GM19324 (cell line): ENCODE measurements around the gene SCAMP1.
"Not testable (repeated sequence)": the region's sequence is repeated elsewhere in the genome, so short reads cannot be mapped to it uniquely, and the experiment has no call there.

ENCODE experiments used
- ATAC-seq: cut with Tn5 transposase; IDR thresholded peaks from one replicate; pipeline ENCODE4 v1.9.1; 2021; ENCODE audit warnings: mild to moderate bottlenecking, moderate library complexity; ENCODE audit not compliant: unreplicated experiment, low FRiP score

The SCAMP1 gene

DNA sequence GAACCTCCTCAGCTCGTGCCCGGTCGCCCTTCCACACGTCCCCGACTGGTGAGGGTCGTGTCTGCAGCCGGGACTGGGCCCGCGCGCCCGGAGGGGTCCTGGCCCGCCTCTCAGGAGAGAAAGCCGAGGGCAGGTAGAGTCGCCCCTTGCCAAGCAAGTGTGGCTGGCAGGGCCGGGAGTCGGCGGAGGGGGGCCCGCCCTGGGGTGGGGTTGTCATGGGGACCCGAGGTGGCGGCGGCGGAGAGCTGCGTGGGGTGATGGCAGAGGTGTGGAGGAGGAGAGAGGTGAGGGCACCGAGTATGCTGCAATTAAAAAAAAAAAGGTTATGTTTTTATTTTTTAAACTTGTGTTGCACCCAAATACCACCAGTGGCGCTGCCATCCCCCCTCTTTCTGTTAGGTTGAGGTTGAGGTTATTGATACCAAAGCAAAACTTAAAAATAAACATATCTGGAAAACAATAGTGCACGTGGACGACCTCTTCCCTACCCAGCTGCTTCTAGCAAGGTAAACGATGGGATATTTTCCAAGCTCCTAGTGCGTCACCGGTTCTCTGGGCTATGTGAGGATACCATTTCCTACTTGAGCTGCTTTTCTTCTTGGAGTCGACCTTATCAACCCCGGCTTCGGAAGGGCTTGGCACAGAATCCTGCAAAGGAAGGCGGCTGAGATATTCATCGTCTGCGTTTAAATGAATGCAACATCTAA is 660 bp downstream of the SCAMP1 start:
- peak; percentile 46 for ATAC-seq

DNA sequence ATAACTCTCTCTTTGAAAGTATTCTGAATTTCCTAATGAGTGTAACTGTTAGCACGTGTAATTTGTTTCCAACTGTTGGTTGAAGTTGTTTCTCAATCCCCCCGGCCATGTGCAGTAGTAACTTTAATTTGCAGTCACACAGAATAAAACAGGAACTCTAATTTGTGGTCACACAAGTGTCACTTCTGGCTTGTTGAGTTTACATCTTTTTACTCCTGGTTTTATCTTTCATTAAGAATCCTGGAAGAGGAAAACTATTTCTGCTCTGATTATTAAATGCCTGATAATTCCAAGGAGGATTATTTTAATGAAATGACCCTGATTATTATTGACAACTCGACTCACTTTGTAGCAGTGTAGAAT is 1.2 kb downstream of the SCAMP1 start:
- ATAC-seq: no peak

DNA sequence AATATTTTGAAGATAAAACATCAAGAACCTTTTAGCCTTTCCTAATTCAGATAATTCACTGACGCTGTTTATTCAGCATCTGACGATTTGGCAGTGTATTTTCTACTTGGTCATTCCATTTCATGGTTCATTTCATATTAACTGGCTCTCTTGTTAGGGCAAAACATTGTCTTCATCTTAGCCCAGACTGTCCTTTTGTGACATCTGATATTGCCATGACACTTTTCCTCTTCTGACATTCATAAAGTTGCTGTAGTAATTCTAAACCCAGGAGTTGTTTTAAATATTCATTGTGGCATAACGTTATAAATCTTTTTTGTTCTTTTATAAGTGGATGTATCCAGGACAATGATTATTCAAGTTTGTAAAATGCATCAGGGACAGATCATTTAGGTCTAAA is 1.8 kb downstream of the SCAMP1 start:
- no peak for ATAC-seq

DNA sequence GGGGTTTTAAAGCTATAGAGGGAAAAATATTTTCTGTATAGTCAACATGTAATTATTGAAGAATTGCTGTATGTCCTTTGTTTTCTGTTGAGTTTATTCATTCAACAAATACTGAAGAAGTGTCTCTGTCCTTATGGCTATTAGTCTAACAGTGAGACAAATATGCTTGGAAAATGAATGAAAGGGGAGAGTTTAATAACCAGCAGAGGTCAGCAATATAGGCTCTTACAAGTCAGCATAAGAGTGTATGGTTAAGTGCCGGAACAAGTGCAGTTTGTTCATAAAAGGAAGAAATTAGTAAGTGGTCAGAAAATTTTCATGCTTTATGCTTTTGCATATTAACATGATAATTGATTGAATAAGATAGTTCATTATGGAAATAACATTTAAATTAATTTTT is 3.6 kb downstream of the SCAMP1 start:
- no peak for ATAC-seq

DNA sequence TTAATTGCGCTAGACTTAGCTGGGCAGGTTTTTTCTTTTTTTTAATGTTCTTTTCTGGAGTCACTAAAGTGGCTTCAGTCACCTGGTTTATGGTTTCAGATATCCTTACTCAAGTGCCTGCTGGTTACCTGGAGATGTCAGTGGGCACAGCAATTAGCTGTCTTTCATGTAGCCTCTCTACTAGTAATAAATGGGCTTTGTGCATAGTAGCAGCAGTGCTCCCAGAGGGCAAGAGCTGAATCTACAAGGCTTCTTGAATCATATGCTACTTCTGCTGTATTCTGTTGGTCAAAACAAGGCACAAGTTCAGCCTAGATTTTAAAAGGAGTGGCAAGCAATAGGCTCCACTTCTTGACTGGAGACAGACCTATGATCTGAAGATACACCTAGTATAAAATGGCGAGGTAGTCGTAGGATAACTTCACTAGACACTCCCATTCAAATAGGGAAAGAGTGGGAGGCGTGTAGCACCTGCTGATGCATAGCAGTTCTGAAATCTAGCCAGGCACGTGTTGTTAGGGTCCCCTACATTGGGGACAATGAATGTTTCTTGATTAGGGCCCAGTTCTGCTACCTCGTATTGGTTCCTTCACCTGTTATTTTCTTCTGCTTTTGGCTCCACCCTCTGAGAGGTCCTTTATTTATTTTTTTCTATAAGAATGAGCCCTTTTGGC is 7.0 kb downstream of the SCAMP1 start:
- ATAC-seq: no peak

DNA sequence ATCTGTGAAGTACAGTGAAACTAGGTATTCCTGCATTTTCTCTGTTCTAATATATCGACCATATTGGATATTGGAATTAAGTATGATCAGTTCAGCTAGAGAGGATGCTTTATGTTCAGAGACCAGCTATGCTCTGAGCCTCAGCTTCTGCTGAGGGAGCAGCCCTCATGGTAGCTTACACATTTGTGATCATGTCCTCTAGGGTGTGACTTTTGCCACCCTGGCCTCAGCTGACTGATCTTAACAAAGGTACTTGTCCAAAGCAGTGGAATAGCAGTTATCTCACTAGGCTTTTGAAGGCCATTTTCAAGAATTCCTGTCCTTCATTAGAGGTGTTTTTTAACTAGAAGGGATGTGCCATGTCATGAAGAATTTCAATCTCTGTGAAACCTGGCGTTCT is 9.3 kb downstream of the SCAMP1 start:
- no peak for ATAC-seq

DNA sequence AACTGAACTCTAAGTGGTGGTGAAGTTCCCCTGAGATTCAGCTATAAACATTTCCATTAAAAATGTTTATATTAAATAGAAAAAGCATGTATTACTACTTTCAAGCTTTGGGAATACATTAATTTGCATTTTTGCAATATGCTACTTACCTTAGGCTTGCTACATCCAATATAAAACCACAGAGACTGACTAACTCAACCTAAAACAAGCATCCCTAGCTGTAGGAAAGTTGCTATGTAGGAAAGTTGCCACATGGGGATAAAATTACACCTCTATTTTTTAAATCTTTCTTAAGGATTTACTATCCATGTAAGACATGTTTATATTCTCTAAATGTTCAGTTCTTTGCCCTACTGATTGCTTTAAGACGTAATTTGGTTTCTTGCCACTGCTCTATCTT is 12.8 kb downstream of the SCAMP1 start:
- no peak for ATAC-seq

DNA sequence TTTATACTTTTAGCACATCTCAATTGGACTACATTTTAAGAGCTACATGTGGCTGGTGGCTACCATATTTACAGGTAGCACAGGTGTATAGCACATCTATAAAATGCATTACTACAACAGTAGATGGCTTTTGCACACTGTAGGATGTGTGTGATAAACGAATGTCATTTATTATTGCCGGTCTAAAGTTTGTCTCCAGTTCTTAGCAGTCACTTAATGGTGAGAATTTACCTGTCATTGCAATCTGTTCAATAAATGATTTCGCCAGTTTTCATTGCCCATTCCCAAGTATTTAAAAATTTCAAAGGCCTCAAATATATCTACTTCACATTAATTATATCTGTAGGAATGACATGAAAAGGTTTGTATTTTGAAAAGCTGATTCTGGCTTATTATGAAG is 15.9 kb downstream of the SCAMP1 start:
- no peak for ATAC-seq

DNA sequence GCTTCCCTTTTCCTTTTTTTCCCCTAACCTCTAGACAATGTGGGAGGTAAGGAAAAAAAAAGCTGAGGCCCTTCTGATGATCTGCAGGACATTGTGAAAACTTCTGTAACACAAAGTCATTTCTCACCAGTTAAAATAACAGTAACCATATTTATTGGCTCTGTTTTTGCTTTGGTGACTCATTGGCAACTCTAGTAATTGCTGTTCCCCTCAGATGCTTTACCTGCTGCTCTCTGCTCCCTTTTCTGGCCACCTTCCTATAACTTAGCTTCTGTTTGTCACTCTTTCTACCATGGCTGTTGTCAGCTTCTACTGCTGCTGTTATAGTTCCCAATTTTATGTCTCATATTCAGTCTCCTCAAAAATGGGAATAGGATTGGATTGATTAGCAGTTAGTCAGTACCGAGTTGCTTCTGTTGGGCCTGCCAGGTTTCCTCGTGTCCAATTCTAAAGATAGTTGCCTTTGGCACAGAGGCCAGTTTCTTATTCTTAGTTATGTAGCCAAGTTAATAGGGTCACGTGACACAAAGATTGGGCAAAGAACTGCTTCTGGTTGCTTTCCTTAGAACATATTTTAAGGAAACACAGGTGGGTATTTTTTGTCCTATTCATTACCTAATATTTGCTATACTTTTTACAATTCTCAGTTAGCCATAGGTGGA is 16.8 kb downstream of the SCAMP1 start:
- ATAC-seq: no peak

DNA sequence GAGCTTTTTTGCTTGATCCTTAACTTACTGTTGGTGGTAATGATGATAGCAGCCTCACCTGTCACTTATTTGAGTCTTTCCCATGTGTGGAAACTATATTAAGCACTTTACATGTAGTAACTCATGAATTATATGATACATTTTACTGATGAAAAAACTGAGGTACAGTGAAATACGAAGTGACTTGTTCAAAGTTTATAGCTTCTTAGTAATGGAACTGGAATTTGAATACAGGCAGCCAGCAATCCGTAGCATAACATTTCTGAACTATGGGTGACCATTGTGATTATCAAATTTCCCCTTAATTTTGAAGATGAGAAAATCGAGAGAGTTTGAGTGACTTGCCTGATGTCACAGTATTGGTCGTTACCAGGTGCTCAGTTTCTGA is 17.3 kb downstream of the SCAMP1 start:
- no peak for ATAC-seq

DNA sequence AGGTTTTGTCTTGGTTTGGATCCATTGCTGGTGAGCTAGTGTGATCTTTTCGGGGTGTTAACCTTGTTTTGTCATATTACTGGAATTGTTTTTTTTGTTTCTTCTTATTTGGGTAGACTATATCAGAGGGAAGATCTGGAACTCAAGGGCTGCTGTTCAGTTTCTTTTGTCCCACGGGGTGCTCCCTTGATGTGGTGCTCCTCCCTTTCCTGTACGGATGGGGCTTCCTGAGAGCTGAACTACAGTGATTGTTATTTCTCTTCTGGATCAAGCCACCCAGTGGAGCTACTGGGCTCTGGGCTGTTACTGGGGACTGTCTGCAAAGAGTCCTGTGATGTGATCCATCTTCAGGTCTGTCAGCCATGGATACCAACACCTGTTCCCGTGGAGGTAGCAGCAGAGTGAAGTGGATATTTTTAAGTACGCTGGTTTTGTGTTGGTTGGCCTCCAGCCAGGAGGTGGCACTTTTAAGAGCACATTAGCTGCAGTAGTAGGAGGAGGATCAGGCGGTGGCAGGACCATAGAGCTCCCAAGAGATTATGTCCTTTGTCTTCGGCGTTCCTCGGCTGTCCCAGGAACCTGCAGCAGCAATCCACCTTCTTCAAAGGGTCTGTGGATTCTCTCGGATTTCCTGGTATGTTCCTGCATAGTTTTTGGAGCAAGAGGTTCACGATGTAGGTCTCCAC is 27.2 kb downstream of the SCAMP1 start:
- ATAC-seq: no peak

DNA sequence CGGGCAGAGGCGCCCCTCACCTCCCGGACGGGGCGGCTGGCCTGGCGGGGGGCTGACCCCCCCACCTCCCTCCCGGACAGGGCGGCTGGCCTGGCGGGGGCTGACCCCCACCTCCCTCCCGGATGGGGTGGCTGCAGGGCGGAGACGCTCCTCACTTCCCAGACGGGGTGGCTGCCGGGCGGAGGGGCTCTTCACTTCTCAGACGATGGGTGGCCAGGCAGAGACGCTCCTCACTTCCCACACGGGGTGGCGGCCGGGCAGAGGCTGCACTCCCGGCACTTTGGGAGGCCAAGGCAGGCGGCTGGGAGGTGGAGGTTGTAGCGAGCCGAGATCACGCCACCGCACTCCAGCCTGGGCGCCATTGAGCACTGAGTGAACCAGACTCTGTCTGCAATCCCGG is 30.9 kb downstream of the SCAMP1 start:
- ATAC-seq: not testable (repeated sequence)

DNA sequence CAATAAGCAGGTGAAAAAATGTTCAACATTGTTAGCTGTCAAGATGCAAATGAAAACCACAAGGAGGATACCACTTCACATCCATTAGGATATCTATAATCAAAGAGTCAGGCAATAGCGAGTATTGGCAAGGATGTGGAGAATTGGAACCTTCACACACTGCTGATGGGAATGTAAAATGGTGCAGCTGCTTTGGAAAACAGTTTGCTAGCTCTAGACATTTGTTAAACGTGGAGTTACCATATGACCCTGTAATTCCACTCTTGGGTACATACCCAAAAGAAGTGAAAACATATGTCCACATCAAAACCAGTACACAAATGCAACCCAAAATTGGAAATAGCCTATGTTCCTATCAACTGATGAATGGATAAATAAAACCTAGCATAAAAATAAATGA is 37.4 kb downstream of the SCAMP1 start:
- ATAC-seq: no peak

DNA sequence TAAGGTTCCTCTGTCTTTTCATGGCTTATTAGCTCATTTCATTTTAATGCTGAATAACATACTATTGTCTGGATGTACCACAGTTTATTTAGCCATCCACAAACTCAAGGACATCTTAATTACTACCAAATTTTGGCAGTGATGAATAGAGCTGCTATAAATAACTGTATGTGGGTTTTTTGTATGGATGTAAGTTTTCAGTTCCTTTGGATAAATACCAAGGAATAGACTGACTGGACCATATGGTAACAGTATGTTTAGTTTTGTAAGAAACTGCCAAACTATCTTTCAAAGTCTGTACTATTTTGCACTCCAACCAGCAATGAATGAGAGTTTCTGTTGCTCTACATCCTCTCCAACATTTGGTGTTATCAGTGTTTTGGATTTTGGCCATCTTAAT is 38.7 kb downstream of the SCAMP1 start:
- ATAC-seq: no peak

DNA sequence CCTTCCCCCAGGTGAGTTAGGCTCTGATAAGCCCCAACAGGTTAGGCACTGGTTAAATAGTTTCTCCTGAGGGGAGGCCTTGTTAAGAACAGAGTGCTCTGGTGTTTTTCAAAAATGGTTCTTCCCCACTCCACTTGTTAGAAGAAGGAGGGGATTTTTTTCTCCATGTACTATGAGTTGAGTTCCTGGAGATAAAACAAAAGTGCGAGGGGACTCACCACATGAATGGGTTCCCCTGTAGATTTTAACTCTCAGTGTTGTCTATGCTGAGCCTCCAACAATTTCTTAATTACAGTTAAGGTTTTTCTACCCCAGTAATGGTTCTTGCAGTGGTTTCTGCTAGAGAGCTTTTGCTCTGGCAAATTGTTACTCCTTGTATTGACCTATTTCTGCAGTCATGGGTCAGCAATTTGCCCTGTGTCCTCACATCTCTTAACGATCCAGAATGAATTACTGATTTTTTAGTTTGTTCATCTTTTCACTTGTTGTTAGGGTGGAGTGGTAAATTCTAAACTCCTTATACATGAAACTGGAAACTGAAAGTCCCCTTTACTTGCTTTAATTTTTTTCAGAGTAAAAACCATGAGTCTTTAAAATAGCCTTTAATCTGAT is 44.4 kb downstream of the SCAMP1 start:
- no peak for ATAC-seq

DNA sequence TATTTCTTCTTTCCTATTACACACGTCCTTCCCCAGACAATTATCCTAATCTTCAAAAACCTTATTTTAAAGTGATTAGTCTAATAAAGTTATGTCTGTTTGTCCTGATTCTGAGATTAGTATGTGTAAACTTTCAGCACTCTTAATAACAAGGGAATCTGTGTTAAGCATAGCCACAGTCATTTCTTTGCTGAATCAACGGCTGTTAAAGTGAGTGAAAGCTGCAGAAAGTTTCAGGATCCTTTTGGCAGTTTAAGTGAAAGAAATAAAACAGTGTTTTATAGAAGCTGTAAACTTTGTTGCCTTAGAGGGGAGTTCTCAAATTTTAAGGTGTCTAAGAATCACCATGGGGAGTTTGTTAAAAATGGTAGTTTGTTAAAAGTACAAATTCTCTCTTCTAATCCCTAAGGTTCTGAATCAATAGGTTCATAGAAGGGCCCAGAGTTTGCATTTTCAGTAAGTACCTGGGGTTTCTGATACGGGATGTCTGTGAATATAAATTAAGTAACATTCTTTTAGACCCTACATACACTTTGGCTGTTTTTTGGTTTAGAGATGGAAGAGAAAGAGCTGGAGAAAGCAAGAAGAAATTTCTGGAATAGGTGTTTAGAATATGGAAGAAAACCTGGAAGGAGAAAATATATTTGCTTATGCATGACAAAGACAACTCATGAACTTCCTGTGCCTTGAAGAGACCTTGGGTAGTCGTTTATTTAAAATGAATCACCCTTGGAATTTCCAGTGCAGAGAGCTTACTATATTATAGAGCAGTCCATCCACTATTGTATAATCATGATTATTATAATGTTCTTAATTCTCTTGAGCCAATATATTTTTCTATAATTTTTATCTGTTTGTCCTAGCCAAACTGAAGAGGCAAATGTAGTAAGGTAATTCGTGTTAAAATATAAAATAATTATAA is 45.7 kb downstream of the SCAMP1 start:
- ATAC-seq: peak; percentile 62

DNA sequence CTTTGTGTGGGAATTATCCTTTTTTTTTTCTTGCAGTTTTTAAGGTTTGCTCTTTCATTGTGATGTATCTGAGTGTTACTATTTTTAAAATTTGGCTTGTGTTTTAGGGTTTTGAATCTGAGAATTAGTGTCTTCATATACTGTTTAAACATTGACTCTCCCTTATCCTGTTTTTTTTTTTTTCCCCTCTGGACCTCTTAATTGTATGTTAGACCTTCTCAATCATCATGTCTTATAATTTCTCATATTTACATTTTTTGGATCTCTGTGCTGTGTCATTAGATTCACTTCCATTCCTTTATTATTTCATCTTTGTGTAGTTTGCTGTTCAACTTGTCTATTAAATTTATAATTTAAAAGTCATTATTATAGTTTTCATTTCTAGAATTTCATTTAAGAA is 47.0 kb downstream of the SCAMP1 start:
- ATAC-seq: no peak

DNA sequence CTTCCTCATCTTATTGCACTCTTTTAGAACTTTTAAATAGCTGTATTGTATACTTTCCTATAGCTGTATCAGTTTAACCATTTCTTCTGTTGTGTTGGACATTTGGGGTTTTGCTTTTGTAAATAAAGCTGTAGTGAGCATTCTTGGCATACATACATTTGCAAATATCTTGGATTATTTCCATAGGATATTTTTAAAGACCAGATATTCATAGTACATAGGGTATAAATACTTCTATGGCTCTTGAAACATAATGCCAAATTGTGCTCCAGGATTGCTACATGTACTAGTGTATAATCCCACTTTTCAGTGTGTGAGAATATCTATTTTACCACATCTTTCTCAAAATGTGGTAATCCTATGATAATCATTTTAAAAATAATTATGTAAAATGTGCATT is 51.2 kb downstream of the SCAMP1 start:
- ATAC-seq: no peak

DNA sequence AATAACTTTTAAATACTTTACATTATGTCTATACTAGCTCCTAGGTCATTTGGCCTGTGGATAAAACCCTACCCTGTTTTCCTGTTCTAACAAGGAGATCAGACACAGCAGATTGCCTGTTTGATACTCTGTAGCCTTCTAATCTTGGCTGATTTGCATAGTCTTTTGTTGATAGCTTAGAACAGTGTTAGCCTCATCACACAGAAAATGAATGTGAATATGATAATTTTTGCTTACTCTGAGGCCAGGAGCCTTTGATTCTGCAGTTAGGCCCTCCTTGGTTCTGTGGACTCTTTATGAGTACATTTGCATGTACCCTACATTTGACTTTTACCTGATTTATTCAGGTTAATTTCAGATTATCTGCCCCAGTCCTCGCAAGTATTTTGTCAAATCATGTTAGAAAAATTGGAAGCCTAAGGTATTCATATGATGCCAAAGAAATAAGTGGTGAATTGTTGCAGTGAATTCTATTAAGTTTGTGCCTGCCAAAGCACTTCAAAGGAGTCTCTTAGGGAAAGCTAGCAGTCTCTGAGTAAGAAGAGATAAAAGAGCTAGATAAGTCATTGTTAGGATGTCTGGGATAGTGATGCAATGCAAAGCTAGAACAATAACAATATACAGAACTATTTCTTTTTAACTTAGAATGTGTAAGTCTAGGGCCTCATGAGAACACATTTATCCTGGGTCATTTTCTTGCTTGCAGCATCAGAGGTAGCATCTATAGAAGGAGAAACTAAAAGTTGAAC is 56.4 kb downstream of the SCAMP1 start:
- ATAC-seq: no peak
